Mesenchymal stem cell (in vitro differentiated cells and primary cell): Measurements from ENCODE around the gene ZNF845.

ENCODE experiments used
- DNase-seq: peaks from one replicate; pipeline ENCODE4 v3.0.0-alpha.2; 2013
- H2AFZ ChIP-seq: one replicate; pipeline ENCODE4 v1.6.1; 2013; ENCODE audit warnings: low read depth, mild to moderate bottlenecking, control low read depth, inconsistent platforms, low read length, moderate library complexity
- H2AK5ac ChIP-seq: 2 replicates; pipeline ENCODE4 v1.6.1; 2013; ENCODE audit warnings: low read length, moderate library complexity, mild to moderate bottlenecking, inconsistent platforms; ENCODE audit not compliant: severe bottlenecking
- H2BK120ac ChIP-seq: one replicate; pipeline ENCODE4 v1.6.1; 2013; ENCODE audit warnings: low read depth, mild to moderate bottlenecking, inconsistent platforms, low read length, moderate library complexity
- H2BK12ac ChIP-seq, 2 experiments: one replicate each; pipeline ENCODE4 v1.6.1; 2013; ENCODE audit warnings: inconsistent platforms in 2 of 2, low read length in 2 of 2, mild to moderate bottlenecking in 2 of 2, moderate library complexity in 2 of 2, control low read depth in 1 of 2
- H2BK15ac ChIP-seq: one replicate; pipeline ENCODE4 v1.6.1; 2013; ENCODE audit warnings: mild to moderate bottlenecking, low read depth, inconsistent platforms; ENCODE audit not compliant: poor library complexity, severe bottlenecking
- H2BK5ac ChIP-seq: 2 replicates; pipeline ENCODE4 v1.6.1; 2013; ENCODE audit warnings: low read depth, mild to moderate bottlenecking, low read length, control low read depth, inconsistent platforms; ENCODE audit not compliant: poor library complexity, severe bottlenecking
- H3K14ac ChIP-seq, 2 experiments: one replicate each; pipeline ENCODE4 v1.6.1; 2013; ENCODE audit warnings: inconsistent platforms in 2 of 2, low read length in 2 of 2, control low read depth in 1 of 2, mild to moderate bottlenecking in 1 of 2, moderate library complexity in 1 of 2
- H3K18ac ChIP-seq, 2 experiments: one replicate each; pipeline ENCODE4 v1.6.1; 2013; ENCODE audit warnings: inconsistent platforms in 2 of 2, low read length in 2 of 2, control low read depth in 1 of 2, low read depth in 1 of 2, mild to moderate bottlenecking in 1 of 2
- H3K23ac ChIP-seq, 2 experiments: one replicate each; pipeline ENCODE4 v1.6.1; 2013; ENCODE audit warnings: inconsistent platforms in 2 of 2, low read length in 2 of 2, mild to moderate bottlenecking in 2 of 2, moderate library complexity in 2 of 2, control low read depth in 1 of 2
- H3K27ac ChIP-seq: 2 replicates; pipeline ENCODE4 v1.5.1; 2013; ENCODE audit warnings: mild to moderate bottlenecking, moderate library complexity, low read length, control low read depth, inconsistent platforms; ENCODE audit not compliant: poor library complexity, severe bottlenecking
- H3K27me3 ChIP-seq, 2 experiments: 2 replicates each; pipeline versions ENCODE4 v1.6.1 to v1.7.0; 2013; ENCODE audit warnings: low read length in 2 of 2, mild to moderate bottlenecking in 2 of 2, moderate library complexity in 2 of 2, control low read depth in 1 of 2, inconsistent platforms in 1 of 2; ENCODE audit not compliant: control insufficient read depth in 1 of 2, insufficient read depth in 1 of 2
- H3K36me3 ChIP-seq, 2 experiments: 2 replicates each; pipeline versions ENCODE4 v1.6.1 to v1.7.0; 2013; ENCODE audit warnings: low read length in 2 of 2, control low read depth in 1 of 2, inconsistent platforms in 1 of 2, low read depth in 1 of 2, mild to moderate bottlenecking in 1 of 2; ENCODE audit not compliant: insufficient read depth in 2 of 2, control insufficient read depth in 1 of 2
- H3K4ac ChIP-seq, 2 experiments: one replicate each; pipeline ENCODE4 v1.6.1; 2013; ENCODE audit warnings: inconsistent platforms in 2 of 2, low read length in 2 of 2, mild to moderate bottlenecking in 2 of 2, moderate library complexity in 2 of 2, control low read depth in 1 of 2, low read depth in 1 of 2
- H3K4me1 ChIP-seq: 2 replicates; pipeline ENCODE4 v1.6.1; 2013; ENCODE audit warnings: low read depth, low read length, control low read depth; ENCODE audit not compliant: control insufficient read depth, insufficient read depth
- H3K4me2 ChIP-seq: 2 replicates; pipeline ENCODE4 v1.6.1; 2013; ENCODE audit warnings: low read length, mild to moderate bottlenecking, inconsistent platforms; ENCODE audit not compliant: poor library complexity, severe bottlenecking
- H3K4me3 ChIP-seq, 2 experiments: 2 replicates each; pipeline versions ENCODE4 v1.5.1 to v1.7.0; 2013; ENCODE audit warnings: low read length in 2 of 2, mild to moderate bottlenecking in 2 of 2, control low read depth in 1 of 2, low read depth in 1 of 2; ENCODE audit not compliant: insufficient read depth in 1 of 2
- H3K79me1 ChIP-seq: replicated peaks from 2 replicates; pipeline ENCODE4 v1.6.1; 2013; ENCODE audit warnings: mild to moderate bottlenecking, control low read depth, low read length, inconsistent platforms; ENCODE audit not compliant: poor library complexity, severe bottlenecking
- H3K9ac ChIP-seq: 2 replicates; pipeline ENCODE4 v1.7.0; 2013; ENCODE audit warnings: mild to moderate bottlenecking, low read length, moderate library complexity
- H3K9me3 ChIP-seq: 2 replicates; pipeline ENCODE4 v1.7.0; 2013; ENCODE audit warnings: mild to moderate bottlenecking, low read length; ENCODE audit not compliant: control insufficient read depth
- H4K8ac ChIP-seq: one replicate; pipeline ENCODE4 v1.6.1; 2013; ENCODE audit warnings: inconsistent platforms, mild to moderate bottlenecking, low read length, moderate library complexity
- H4K91ac ChIP-seq: one replicate; pipeline ENCODE4 v1.6.1; 2013; ENCODE audit warnings: mild to moderate bottlenecking, low read length, inconsistent platforms
- WGBS: methylation state at CpG from one replicate; pipeline ENCODE4 v1.1.7; 2013; ENCODE audit warnings: mixed read lengths; 5-methylcytosine and 5-hydroxymethylcytosine counted together

The ZNF845 gene

DNA sequence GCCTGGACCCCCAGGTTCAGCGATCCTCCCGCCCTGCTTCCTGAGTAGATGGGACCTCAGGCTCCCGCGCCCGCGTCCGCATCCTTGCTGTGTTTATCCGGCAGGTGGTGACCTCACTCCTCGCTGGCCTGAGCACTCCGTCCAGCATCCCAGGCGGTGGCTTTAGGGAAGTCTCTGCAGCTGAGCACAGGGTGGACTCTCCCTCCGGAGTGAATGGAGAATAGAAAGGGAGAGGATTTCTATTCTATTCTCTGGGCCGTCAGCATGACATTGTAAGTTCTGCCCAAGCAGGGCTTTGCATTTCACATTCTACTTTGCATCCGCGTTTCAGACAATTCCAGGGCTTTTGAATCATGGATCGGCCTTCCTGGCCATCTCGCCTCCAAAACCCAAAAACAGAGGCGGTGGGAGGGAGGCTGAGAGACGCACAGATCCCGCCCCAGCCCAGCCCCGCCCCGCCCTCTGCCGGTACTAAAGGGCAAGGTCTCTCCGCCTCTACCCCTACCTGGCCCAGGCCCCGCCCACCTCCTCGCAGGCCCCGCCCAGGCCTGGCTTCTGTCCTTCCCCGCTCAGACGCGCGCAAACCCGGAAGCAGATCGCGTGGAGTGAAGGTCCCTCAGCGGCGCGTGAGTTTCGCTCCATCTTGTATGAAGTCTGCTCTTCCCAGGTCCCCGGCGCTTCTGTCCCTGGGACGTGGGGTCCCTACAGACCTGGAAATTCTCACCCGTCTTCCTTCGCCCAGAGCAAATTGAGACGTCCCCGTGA, 31.8 kb downstream of the ZNF845 start, which contains the start of gene ZNF525:
Gene ZNF525, plus strand, starts transcription at position 572 of the 765 bp plus-strand sequence. CDS start 6,577 bp downstream, outside the sequence.
- H3K4me3 ChIP-seq = peak within 1 kb of the TSS; percentile 66 to 84

GRCh38 chr19:53365899-53366493, 32.4 kb downstream of the ZNF845 start:
- Histone ChIP-seq H3K4me1 (peaks cover 2% of the 10 kb centered on the region), H2BK15ac (no peak overlapping the region), H3K9me3 (no peaks in the 10 kb centered on the region), H3K27ac (peak overlapping the region; percentile 29), H4K91ac (no peak overlapping the region), H2BK12ac (no peak overlapping the region), H3K4ac (no peak overlapping the region), H3K23ac (no peak overlapping the region), H3K4me2 (peak overlapping the region; percentile 89), H3K18ac (peak overlapping the region in 1 of 2 experiments; percentile 12), H4K8ac (peak overlapping the region; percentile 55), H2BK5ac (no peak overlapping the region), H2AK5ac (no peak overlapping the region), H3K36me3 (no peaks in the 10 kb centered on the region), H2AFZ (peak overlapping the region; percentile 55), H3K9ac (peak overlapping the region; percentile 85), H2BK120ac (no peak overlapping the region), H3K79me1 (peaks cover 5% of the 10 kb centered on the region), H3K4me3 (peak overlapping the region; percentile 66 to 84), H3K27me3 (no peaks in the 10 kb centered on the region), H3K14ac (no peak overlapping the region)
- WGBS = under 1% methylated on average over 32 of the region's 32 CpGs
- no peak for DNase-seq

More for the DNA sequence above, 31.8 kb downstream of the ZNF845 start, which contains the start of gene ZNF525:
- peak within 1 kb of the TSS in 1 of 2 experiments; percentile 12 for H3K18ac ChIP-seq
- H2AK5ac ChIP-seq = no peak within 1 kb of the TSS
- H3K9me3 ChIP-seq = no peaks in the 10 kb centered on the region
- peak; percentile 77 for DNase-seq
- H2AFZ ChIP-seq = peak within 1 kb of the TSS; percentile 89
- no peaks in the 10 kb centered on the region for H3K36me3 ChIP-seq
- H3K4me1 ChIP-seq = peaks cover 2% of the 10 kb centered on the region
- no peak within 1 kb of the TSS for H2BK12ac ChIP-seq
- H3K14ac ChIP-seq = no peak within 1 kb of the TSS
- H2BK15ac ChIP-seq = no peak within 1 kb of the TSS
- no peak within 1 kb of the TSS for H2BK120ac ChIP-seq
- H3K79me1 ChIP-seq = peaks cover 5% of the 10 kb centered on the region
- no peak within 1 kb of the TSS for H4K91ac ChIP-seq
- H2BK5ac ChIP-seq = no peak within 1 kb of the TSS
- peak within 1 kb of the TSS; percentile 89 for H3K4me2 ChIP-seq
- WGBS = 2% methylated on average over 37 of the region's 45 CpGs
- peak within 1 kb of the TSS; percentile 55 for H4K8ac ChIP-seq
- H3K27ac ChIP-seq = peak within 1 kb of the TSS; percentile 29
- no peak within 1 kb of the TSS for H3K4ac ChIP-seq
- H3K9ac ChIP-seq = peak within 1 kb of the TSS; percentile 85
- H3K23ac ChIP-seq = no peak within 1 kb of the TSS
- H3K27me3 ChIP-seq = no peaks in the 10 kb centered on the region

- Histone ChIP-seq H4K8ac (no peak overlapping the region), H3K27ac (no peak overlapping the region), H3K36me3 (peaks cover 12 to 23% of the 10 kb centered on the region in 2 experiments), H3K14ac (no peak overlapping the region), H2BK5ac (no peak overlapping the region), H2BK15ac (no peak overlapping the region), H3K79me1 (peaks cover 6% of the 10 kb centered on the region), H3K9me3 (peaks cover 16% of the 10 kb centered on the region), H2AFZ (no peak overlapping the region), H3K18ac (no peak overlapping the region), H3K27me3 (no peaks in the 10 kb centered on the region), H3K4ac (no peak overlapping the region), H3K4me3 (no peak overlapping the region), H2BK120ac (no peak overlapping the region), H2BK12ac (no peak overlapping the region), H3K23ac (no peak overlapping the region), H3K4me2 (no peak overlapping the region), H3K9ac (no peak overlapping the region), H3K4me1 (no peaks in the 10 kb centered on the region), H2AK5ac (no peak overlapping the region), H4K91ac (no peak overlapping the region)
- 89% methylated on average over 4 of the region's 4 CpGs for WGBS
- DNase-seq = no peak
These were observed 38.6 kb downstream of the ZNF845 start for GRCh38 chr19:53372196-53372595.

DNA sequence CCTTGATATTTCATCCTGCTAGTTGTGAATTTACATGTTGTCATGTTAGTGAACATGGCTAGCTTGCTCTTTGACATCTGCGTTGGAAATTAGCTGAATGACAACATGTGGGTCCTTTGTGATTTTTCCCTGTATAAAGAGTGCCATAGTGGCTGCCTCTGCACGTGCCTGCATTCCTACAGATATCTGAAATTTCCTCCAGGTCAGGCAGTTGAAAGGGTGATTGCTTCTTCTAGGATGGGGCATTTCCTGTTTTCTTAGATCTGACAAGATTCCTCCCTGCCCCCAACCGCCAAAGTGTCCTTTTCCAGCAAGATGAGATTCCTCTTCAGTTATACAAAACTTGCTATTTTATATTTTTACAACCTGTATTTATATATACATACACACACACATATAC, 40.7 kb downstream of the ZNF845 start:
- H3K14ac ChIP-seq = no peak overlapping the region
- H3K27ac ChIP-seq = no peak overlapping the region
- no peaks in the 10 kb centered on the region for H3K27me3 ChIP-seq
- peaks cover 29% of the 10 kb centered on the region for H3K9me3 ChIP-seq
- H3K36me3 ChIP-seq = peaks cover 14 to 36% of the 10 kb centered on the region in 2 experiments
- H2BK5ac ChIP-seq = no peak overlapping the region
- H2BK15ac ChIP-seq = no peak overlapping the region
- H3K9ac ChIP-seq = no peak overlapping the region
- no peak overlapping the region for H2BK12ac ChIP-seq
- no peak overlapping the region for H3K4me2 ChIP-seq
- no peak overlapping the region for H4K8ac ChIP-seq
- WGBS = 77% methylated on average over 3 of the region's 3 CpGs
- no peak overlapping the region for H3K23ac ChIP-seq
- no peak overlapping the region for H3K18ac ChIP-seq
- no peak overlapping the region for H3K4me3 ChIP-seq
- no peak for DNase-seq
- H2AFZ ChIP-seq = no peak overlapping the region
- H3K79me1 ChIP-seq = peaks cover 2% of the 10 kb centered on the region
- no peaks in the 10 kb centered on the region for H3K4me1 ChIP-seq
- no peak overlapping the region for H2BK120ac ChIP-seq
- H4K91ac ChIP-seq = no peak overlapping the region
- H2AK5ac ChIP-seq = no peak overlapping the region
- H3K4ac ChIP-seq = no peak overlapping the region
